CD4-positive, alpha-beta T cell treated with Interleukin-12 subunit alpha and Interleukin-12 subunit beta, for 1 hour (primary cell): ENCODE measurements around the gene DCUN1D2.

ENCODE experiments used
- DNase-seq: peaks from one replicate; pipeline ENCODE4 v3.0.0-alpha.2; 2020

The DCUN1D2 gene

DNA sequence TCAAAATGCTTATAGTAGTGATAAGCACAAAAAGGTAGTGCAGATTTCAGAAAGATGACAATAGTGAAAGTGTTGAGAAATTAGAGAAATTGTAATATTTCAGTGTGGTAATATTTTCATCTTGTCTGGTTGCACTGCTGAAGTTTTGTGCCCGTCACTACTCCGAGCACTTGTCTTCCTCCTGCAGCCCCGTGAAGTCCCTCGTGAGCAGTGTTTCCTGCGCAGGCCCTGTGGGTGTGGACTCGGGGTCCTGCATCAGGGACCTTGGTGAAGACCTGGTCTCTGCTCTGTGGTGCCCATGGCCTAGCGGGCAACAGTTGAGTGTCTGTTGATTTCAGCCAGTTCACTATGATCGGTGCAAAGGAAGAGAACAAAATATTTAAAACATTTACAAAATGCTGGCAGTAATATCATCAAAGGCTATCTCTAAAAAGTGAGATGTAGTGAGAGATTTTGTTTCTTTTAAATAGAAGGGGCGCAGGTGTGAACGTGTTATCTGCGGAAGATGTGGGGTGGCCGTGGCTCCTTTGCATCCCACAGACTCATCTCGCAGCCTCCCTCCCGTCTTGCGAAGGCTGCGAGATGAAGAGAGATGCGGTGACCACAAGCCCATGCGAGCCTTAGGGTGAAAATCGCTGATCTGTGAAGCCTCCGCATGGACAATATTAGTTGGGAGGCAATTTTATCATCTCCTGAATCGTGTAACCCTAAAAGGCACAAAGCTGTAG is 27.7 kb upstream of the DCUN1D2 start:
- DNase-seq: no peak

DNA sequence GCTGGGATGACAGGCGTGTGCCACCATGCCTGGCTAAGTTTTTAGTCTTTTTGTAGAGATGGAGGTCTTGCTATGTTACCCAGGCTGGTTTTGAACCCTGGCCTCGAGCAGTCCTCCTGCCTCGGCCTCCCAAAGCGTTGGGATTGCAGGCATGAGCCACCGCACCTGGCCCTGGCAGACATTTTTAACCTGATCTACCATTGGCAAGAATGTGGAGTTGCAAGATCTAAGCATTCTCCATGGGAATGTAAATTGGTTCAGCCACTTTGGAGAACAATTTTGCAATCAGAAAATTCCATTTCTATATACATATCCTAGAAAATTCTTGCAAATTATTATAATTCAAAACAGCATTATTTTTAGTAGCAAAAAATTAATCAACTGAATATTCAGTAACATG is 24.3 kb upstream of the DCUN1D2 start:
- DNase-seq: no peak

- DNase-seq: no peak
These were observed 23.2 kb upstream of the DCUN1D2 start for GRCh38 chr13:113513761-113514160.

DNA sequence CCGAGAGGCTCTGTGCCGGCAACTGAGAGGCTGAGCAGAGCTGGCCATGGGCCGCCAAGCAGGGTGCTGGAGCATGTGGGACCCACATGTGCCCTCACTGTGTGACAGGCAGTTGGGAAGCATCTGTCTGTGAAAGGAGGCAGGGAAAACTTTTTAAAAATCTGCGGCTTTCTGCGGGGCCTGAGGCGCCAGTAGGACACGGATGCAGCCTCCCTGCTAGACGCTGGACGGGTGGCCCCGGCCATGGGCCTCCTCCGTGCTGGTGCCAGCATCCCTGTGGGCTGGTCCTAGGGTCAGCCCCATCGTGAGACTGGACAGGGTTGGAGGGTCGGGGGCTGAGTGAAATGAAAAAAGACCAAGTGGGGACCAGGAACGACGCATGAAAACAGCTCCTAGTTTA is 20.9 kb upstream of the DCUN1D2 start:
- DNase-seq: no peak

DNA sequence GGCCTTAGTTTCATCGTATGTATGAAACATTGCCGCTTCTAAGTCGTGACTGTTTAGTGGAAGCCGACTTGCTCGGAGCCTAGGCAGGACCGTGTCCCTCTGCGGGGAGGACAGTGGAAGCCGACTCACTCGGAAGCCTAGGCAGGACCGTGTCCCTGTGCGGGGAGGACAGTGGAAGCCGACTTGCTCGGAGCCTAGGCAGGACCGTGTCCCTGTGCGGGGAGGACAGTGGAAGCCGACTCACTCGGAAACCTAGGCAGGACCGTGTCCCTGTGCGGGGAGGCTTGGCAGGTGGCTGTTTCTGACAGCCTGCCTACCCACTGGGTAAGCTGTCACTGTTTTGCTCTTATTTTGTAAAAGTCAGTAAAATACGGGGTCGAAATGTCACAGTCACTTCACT is 20.4 kb upstream of the DCUN1D2 start:
- no peak for DNase-seq

- DNase-seq: no peak
These were observed 19.5 kb upstream of the DCUN1D2 start for GRCh38 chr13:113509989-113510388.

- DNase-seq: no peak
These were observed 18.2 kb upstream of the DCUN1D2 start for GRCh38 chr13:113508521-113509254.

GRCh38 chr13:113507505-113508345 is 17.2 kb upstream of the DCUN1D2 start:
- DNase-seq: no peak

DNA sequence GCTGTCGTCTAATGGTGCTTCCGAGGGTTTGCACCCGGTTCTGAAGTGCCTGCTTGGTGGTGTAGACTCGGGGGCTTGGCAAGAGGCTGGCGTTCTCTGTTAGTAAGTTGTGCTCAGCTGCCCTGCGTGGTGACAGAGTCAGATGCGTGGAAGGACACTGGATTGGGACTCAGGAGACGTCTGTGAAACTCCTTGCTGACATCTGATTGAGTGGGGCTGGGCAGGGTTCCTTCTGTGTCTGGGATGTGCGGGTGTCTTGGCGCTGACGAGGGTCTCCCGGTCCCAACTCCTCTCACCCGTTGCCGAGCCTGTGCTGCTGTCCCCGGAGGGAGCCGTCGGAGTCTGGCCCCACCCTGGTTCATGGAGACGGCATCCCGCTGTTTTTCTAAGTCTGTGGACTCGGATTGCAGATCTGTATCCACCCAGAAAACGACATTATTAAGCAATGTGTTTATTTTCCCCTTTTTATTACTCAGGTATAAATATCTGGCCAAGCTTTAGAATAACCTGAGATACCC is 16.4 kb upstream of the DCUN1D2 start:
- DNase-seq: no peak

DNA sequence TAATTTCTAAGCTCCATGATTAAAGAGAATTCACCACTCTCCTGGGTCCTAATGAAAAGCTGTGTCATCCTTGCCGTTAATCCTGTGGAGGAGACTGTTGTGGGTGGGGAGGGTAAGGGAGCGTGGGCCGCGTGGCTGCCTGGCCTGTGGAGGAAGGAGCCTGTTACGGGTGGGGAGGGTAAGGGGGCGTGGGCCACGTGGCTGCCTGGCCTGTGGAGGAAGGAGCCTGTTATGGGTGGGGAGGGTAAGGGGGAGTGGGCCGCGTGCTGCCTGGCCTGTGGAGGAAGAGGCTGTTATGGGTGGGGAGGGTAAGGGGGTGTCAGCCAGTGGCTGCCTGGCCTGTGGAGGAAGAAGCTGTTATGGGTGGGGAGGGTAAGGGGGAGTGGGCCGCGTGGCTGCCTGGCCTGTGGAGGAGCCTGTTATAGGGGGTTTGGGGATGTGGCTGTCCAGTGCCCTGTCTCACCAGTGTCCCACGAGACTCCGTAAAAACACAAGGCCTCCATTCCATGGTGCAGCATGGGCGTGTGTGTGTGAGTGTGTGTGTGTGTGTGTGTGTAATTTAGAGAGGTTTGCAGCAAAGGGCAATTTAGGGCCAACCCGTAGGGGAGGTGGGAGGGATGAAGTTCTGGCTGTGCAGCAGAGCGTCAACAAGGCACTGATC is 15.6 kb upstream of the DCUN1D2 start:
- DNase-seq: no peak

GRCh38 chr13:113502686-113503085 is 12.2 kb upstream of the DCUN1D2 start:
- no peak for DNase-seq

GRCh38 chr13:113500530-113501265 is 10.2 kb upstream of the DCUN1D2 start:
- no peak for DNase-seq

GRCh38 chr13:113499936-113500335 is 9.4 kb upstream of the DCUN1D2 start:
- DNase-seq: no peak

DNA sequence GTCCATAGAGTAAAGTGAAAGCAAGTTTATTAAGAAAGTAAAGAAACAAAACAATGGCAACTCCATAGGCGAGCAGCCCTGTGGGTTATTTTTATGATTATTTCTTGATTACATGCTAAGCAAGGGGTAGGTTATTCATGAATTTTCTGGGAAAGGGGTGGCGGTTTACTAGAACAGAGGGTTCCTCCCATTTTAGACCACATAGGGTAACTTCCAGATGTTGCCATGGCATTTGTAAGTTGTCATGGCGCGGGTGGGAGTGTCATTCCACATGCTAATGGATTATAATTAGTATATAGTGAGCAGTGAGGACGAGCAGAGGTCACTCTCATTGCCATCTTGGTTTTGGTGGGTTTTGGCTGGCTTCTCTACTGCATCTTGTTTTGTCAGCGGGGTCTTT is 8.4 kb upstream of the DCUN1D2 start:
- DNase-seq: no peak

DNA sequence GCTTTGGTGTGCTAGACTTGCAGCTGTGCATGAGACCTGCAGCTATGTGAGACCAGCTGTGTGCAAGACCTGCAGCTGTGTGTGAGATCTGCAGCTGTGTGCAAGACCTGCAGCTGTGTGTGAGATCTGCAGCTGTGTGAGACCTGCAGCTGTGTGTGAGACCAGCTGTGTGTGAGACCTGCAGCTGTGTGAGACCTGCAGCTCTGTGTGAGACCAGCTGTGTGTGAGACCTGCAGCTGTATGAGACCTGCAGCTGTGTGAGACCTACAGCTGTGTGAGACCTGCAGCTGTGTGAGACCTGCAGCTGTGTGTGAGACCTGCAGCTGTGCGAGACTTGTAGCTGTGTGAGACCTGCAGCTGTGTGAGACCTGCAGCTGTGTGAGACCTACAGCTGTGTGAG is 6.7 kb upstream of the DCUN1D2 start:
- no peak for DNase-seq

DNA sequence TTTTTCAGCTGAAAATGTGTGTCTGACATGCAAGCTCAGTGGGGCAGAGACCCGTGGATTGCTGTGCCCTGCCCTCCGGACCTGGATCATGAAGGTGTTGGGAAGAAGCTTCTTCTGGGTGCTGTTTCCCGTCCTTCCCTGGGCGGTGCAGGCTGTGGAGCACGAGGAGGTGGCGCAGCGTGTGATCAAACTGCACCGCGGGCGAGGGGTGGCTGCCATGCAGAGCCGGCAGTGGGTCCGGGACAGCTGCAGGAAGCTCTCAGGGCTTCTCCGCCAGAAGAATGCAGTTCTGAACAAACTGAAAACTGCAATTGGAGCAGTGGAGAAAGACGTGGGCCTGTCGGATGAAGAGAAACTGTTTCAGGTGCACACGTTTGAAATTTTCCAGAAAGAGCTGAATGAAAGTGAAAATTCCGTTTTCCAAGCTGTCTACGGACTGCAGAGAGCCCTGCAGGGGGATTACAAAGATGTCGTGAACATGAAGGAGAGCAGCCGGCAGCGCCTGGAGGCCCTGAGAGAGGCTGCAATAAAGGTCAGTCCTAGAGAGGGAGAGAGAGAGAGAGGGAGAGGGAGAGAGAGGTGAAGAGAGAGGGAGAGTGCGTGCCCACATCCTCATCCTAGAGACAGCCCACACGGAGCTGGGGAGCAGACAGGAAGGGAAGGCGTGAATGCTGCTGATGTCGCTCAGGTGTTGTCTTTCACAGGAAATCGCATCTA is 5.1 kb upstream of the DCUN1D2 start:
- DNase-seq: no peak

GRCh38 chr13:113493315-113493951 is 2.9 kb upstream of the DCUN1D2 start:
- DNase-seq: peak; percentile 18

DNA sequence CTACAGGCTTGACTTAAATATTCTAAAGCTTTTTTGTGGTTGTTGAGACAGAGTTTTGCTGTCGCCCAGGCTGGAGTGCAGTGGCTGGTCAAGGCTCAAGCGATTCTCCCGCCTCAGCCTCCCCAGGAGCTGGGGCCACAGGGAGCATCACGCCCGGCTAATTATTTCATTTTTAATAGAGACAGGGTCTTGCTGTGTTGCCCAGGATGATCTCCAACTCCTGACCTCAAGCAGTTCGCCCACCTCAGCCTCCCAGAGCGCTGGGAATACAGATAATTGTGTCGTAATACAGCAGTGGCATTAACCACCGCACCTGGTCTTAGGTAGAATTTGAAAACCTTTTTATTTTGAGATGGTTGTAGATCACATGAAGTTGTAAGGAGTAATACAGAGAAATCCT is 1.5 kb upstream of the DCUN1D2 start:
- no peak for DNase-seq

DNA sequence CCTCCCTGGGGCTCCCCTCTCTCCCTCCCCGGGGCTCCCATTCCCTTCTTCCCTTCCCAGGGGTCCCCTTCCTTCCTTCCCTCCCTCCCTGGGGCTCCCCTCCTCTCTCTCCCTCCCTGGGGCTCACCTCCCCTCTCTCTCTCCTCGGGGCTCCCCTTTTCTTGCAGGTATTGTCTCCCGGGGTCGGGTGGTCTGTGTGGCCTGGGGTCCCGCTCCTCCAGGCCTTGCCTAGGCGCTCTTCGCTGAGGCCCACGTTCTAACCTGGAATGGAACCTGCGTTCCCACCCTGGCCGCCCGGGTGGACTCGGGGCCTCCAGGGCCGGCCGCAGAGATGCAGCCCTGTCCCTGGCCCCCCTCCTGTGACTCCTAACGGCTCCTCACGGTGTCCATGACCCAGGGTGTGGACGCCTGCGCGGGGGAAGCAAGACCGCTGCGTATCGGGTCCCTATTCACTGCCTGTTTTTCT is 940 bp upstream of the DCUN1D2 start:
- DNase-seq: no peak

GRCh38 chr13:113489549-113490495 is 689 bp downstream of the DCUN1D2 start:
- peak; percentile 30 for DNase-seq
